A673 (cell line): ENCODE data around the gene CETP.

Source experiments
- EZH2 ChIP-seq: fragments of 200-600 bp; sonication (generic); IDR thresholded peaks from 2 replicates; pipeline ENCODE4 v1.6.1; 2017; ENCODE audit warnings: borderline replicate concordance, low read depth, mild to moderate bottlenecking, mixed read lengths, antibody characterized with exemption, low read length; ENCODE audit not compliant: poor library complexity, severe bottlenecking
- TF ChIP-seq, protein P1 (sequence below): fragments of 300-800, 200-600 bp; sonication (generic); conservative IDR thresholded peaks from 2 replicates; pipeline ENCODE4 v1.5.1; 2017; ENCODE audit warnings: low read depth, mild to moderate bottlenecking, antibody characterized with exemption, low read length, moderate library complexity, mixed read lengths

- TF ChIP-seq, protein P1, sequence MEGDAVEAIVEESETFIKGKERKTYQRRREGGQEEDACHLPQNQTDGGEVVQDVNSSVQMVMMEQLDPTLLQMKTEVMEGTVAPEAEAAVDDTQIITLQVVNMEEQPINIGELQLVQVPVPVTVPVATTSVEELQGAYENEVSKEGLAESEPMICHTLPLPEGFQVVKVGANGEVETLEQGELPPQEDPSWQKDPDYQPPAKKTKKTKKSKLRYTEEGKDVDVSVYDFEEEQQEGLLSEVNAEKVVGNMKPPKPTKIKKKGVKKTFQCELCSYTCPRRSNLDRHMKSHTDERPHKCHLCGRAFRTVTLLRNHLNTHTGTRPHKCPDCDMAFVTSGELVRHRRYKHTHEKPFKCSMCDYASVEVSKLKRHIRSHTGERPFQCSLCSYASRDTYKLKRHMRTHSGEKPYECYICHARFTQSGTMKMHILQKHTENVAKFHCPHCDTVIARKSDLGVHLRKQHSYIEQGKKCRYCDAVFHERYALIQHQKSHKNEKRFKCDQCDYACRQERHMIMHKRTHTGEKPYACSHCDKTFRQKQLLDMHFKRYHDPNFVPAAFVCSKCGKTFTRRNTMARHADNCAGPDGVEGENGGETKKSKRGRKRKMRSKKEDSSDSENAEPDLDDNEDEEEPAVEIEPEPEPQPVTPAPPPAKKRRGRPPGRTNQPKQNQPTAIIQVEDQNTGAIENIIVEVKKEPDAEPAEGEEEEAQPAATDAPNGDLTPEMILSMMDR = no peak
- TF ChIP-seq EZH2 = no peak
These were observed 38.2 kb upstream of the CETP start for GRCh38 chr16:56923481-56924091.
